GM12873 (cell line): ENCODE data around the gene EDEM1.

Source experiments
- CTCF ChIP-seq: IDR thresholded peaks from 2 replicates; pipeline ENCODE4 v1.5.1; 2012; ENCODE audit warnings: low read depth, mild to moderate bottlenecking, moderate library complexity, low read length, control low read depth; ENCODE audit not compliant: insufficient read depth; ENCODE audit errors: missing control alignments

Gene EDEM1

GRCh38 chr3:5187156-5187919, at the start of gene EDEM1:
EDEM1 (plus strand) TSS chr3:5187707; CDS start chr3:5187806, 99 bp downstream.
- no peak for TF ChIP-seq CTCF

DNA sequence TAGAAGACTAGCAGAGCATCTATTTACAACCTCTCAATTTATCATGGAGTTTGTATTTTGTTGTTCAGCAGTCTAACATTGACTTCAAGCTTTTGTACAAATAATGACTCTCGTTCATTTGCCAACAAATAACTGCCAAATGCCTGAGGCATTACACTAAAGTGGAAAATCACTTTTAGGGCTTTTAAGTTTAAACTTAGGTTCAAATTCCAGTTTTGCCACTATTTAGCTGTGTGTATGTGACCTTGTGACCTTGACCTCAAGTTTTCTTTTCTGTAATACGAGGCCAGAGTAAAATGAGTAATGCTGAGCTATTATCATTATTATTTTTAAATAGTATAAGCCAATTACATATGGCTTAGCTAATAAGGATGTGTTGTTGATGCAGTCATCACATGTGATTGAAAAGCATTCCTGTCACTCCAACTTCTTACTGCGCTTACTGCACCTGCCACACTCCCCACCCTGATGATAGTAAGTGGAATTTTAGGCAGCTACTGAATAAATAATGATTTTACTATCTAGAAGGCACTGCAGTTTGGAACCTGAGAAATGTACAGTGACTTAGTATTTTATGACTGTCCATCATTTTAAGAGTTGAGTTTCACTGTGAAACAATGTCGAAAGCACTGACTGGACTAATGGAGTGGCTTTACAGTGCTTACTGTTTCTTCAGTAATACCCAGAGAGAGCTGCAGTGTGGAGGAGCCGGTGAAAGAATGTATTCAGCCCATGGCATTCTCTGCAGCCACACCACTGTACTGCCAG, 49.1 kb upstream of the EDEM1 start:
- TF ChIP-seq CTCF: no peak

DNA sequence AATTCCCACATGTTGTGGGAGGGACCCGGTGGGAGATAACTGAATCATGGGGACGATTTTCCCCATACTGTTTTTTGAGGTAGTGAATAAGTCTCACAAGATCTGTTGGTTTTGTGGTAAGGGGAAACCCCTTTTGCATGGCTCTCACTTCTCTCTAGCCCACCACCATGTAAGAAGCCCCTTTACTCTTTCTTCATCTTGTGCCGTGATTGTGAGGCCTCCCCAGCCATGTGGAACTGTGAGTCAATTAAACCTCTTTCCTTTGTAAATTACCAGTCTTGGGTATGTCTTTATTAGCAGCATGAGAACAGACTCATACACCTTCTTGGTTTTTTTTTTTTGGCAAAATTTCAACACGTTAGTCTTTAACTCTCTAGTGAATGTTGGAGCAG, 47.3 kb upstream of the EDEM1 start:
- TF ChIP-seq CTCF: no peak

GRCh38 chr3:5140839-5141238, 46.7 kb upstream of the EDEM1 start:
- no peak for TF ChIP-seq CTCF

GRCh38 chr3:5141760-5142159, 45.7 kb upstream of the EDEM1 start:
- no peak for TF ChIP-seq CTCF

GRCh38 chr3:5143464-5143863, 44.0 kb upstream of the EDEM1 start:
- TF ChIP-seq CTCF: no peak

GRCh38 chr3:5144316-5144994, 43.1 kb upstream of the EDEM1 start:
- no peak for TF ChIP-seq CTCF
